GM11168 (cell line): Measurements from ENCODE around the gene MAT1A.
"Not testable (repeated sequence)": the region's sequence is repeated elsewhere in the genome, so short reads cannot be mapped to it uniquely, and the experiment has no call there.

Source experiments
- in situ Hi-C: fragments of 300-500 bp; cut with MboI; formaldehyde crosslinking; loops from one replicate; pipeline ENCODE4 v1.12.0; 2022; ENCODE audit warnings: low sequenced_read_pairs; ENCODE audit not compliant: unreplicated experiment

MAT1A gene

GRCh38 chr10:80268266-80268665 is 21.2 kb downstream of the MAT1A start:
- in situ Hi-C loops: no loop called here

DNA sequence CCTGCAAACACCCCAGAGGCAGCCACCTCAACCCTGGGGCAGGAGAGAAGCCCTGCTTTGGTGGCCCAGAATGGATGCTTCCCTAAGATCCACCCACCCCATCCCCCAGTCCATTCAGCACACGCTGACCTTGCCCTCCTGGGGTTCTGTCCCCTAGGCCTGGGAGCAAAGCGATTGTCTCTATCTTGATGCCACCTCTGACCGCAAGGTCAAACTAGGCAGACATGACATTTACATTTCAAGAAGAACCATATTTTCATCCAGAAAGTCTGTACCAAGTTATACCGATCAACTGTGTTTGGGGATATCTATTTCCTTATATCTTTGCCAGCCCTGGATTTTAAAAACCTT is 23.0 kb downstream of the MAT1A start:
- in situ Hi-C loops: no loop called here

- in situ Hi-C loops: no loop called here
These were observed 23.5 kb downstream of the MAT1A start for GRCh38 chr10:80265740-80266512.

GRCh38 chr10:80264081-80265056 is 25.1 kb downstream of the MAT1A start:
- in situ Hi-C loops: no loop called here

GRCh38 chr10:80261316-80262030 is 28.0 kb downstream of the MAT1A start:
- in situ Hi-C loops: no loop called here

DNA sequence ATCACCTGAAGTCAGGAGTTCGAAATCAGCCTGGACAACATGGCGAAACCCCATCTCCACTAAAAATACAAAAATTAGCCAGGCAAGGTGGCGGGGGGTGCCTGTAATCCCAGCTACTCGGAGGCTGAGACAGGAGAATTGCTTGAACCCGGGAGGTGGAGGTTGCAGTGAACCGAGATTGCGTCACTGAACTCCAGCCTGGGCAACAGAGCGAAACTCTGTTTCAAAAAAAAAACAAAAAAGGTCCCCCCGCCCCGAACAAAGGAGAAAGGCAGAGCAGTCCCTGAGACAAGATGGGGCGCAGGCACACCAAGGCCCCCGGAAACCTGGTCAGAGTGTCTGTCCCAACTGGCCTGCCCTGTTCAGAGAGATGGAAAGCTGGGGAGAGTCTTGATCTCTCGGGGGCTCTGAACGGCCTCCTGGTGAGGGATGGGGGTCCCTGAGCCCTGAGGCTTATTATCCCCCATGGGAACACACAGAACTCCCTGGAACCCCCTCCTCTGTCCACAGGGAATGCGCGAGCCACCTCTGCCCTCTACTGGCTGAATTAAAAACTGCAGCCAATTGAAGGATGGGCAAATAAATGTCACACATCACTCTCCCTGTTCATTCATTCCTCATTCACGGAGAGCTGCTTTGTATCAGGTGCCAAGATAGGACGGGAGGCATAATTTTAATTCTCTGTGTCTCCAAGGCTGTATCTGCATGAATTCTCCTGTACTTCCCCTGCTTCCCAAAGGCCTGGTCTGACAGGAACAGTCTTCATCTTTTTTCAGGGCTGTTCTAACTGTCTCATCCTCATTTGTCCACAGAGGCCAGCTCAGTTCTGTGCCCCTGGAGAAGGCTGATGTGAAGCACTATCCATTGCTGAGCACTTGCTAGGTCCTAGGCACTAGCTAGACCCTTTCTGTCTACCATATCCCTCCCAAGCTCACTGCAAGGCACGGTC is 28.9 kb downstream of the MAT1A start:
- in situ Hi-C loops: no loop called here

GRCh38 chr10:80259405-80259871 is 30.0 kb downstream of the MAT1A start:
- in situ Hi-C loops: no loop called here

DNA sequence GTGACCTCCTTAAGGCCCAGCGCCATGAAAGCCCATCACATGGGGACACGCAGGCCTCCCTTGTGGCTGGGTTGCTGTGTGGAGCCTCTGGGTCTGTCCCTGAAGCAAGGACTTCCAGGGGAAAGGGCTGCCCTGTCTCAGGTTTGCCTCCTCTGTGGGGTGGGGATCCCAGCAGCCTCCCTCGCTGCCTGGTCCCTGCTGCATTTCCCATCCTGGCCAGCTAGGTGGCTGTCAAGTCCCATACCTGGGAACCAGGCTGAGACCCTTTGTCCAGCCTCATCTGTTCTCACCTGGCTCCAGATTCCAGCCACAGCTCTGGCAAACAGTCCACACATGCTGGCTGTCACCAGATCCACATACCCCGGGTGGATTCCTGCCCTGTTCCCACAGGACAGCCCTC is 32.7 kb downstream of the MAT1A start:
- in situ Hi-C loops: not testable (repeated sequence)

DNA sequence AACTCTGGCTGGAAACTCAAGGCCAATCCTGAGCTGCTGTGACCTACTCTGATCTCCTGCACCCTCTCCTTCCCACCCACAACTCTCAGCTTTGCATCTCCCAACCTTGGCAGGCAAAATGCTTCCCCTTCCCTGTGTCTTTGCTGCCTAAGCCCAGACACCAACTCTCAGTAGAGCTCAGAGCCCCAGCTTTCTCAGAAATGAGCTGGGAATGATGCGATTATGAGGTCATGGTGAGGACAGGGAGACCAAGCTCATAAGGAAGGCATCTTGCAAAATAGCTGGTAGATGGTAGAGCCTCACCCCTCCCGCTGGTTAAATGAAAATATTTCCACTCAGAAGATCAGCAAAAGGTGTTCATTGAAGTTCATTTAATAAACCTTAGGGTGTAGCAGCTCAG is 34.7 kb downstream of the MAT1A start:
- in situ Hi-C loops: not testable (repeated sequence)

- in situ Hi-C loops: not testable (repeated sequence)
These were observed 35.5 kb downstream of the MAT1A start for GRCh38 chr10:80253963-80254271.

DNA sequence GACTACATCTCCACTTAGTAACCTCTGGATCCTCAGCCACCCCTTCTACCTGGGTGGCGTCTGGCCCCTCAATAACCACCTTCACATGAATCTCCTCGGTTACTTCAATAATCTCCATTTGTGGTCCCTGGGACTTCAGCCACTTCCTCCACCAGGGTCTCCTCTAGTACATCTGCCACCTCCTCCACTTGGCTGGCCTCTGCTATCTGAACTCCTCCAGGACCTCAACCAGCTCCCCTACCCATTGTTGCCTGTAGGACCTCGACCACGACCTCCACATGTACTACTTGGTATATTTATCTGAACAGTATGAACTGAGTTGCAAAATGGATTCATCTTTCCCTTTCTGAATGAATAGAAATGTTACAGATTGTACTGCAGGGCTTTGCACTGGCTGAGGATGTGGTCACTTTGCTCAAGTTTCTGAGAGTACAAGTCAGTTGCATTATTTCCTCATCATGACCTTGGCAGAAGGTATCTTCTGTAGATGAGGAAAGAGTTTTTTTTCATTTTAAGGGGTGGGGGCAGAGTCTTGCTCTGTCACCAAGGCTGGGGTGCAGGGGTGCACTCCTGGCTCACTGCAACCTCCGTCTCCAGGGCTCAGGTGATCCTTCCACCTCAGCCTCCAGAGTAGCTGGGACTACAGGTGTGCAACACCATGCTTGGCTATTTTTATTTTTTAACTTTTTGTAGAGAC is 36.0 kb downstream of the MAT1A start:
- in situ Hi-C loops: no loop called here

DNA sequence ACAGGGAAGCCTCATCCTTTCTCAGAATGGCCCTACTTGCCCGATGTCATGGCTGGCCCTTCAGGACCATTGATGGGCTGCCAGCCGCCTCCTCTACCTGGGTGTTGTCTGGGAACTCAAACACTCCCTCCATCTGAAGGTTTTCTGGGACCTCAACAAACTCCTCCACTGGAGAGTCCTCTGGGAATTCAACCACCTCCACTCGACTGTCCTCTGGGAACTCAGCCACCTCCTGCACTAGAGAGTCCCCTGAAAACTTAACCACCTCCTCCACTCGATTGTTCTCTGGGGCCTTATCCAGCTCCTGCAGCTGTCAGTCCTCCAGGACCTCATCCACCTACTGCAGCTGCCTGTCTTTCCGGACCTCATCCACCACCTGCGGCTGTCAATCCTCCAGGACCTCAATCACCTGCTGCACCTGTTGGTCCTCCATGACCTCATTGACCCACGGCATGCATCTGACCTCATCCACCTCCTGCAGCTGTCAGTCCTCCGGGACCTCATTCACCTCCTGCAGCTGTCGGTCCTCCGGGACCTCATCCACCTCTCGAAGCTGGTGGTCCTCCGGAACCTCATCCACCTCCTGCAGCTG is 37.1 kb downstream of the MAT1A start:
- in situ Hi-C loops: no loop called here

DNA sequence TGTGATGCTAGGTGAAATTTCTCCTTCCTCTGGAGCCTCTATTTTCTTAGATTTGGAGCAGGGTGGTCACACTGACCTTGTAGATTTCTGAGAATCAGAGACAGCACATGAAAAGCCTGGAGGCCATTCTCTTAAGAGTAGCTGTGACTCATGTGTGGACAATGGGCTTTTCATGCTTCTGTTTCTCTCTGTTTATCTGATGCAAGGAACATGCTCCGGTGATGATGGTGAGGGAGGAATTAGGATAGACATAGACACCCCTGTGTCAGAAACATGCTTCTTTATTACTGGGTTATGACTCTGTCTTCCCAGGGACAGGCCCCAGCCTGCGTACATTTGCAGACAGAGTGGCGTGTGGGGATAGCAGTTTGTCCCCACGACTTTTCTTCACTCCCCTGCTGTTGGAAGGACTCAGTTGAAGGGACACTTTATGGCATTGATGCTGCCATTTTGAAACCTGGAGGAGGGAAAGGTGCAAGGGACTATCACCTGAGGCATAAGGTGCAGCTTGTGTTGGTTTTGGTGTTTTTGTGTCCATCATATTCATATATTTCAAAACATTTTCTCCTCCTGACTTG is 37.7 kb downstream of the MAT1A start:
- in situ Hi-C loops: not testable (repeated sequence)

DNA sequence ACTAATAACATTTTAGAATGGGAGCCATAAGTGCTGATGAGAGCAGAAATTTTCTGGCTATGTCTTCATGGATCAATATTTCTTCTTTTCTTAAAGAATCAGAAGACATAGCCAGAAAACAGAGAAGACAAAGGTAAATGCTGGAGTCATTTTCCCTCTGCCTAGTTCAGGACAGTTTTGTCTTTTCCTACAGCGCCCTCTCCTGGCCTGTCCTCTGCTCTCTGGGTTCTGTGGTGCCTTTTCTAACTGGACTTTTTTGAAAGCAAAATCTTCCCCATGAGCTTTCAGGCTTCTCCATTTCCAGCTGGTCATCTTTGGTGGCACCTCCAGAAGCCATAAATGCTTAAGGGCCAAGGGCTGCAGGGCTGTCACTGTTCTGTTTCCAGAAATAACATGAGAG is 39.1 kb downstream of the MAT1A start:
- in situ Hi-C loops: not testable (repeated sequence)

DNA sequence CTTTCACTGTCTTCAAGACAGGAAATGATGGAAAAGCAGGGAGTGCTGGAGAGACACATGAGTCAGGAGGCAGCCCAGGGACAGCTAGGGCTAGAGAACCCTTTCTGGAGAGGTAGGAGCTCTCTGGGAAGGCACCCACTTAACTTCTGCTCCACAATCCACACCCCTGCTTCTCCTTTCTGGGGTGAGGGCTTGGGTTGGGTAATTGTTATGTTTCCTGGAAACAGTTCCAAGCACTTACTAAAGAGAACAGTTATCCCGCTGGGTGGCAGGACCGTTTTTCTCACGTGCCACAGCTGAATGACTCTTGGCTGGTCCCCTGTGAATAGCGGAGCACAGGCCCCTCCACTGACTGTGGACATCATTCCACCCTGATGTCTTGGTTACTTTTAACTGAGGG is 39.6 kb downstream of the MAT1A start:
- in situ Hi-C loops: not testable (repeated sequence)

DNA sequence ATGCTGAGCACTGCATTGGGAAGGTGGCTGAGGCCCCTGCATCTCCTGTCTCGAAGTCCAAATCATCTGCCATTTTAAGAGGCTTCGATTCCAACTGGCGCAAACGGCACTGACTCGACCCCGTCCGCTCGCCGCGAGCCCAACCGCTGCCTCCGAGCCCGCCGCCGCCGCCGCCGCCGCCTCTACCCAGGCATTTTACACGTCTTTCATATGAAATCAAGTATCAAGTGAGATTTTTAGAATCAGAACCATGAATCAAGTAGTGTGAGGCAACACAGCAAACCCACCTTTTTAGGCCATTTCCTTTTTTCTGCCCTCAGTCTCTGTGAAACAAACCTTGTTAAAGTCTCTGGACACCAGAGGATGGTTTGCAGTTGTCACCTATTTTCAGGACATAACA is 41.8 kb downstream of the MAT1A start:
- in situ Hi-C loops: not testable (repeated sequence)

DNA sequence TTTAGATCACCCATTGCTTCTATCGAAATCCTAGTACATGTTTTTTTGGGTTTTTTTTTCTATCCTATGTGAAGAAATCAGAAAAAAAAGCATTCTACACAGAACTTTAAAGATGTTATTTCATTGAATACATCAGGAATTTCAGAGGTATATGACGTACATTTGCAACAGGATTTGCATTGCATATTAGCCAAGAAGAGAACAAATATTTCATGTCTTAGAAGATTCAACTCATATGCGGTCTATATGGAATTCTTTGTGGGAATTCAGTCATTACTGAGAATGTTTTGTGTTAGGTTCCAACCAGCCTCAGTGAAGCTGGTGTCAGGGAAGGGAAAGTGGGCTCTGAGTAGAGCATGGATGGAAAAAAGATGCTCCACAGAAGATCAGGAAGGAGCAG is 45.1 kb downstream of the MAT1A start:
- in situ Hi-C loops: not testable (repeated sequence)

DNA sequence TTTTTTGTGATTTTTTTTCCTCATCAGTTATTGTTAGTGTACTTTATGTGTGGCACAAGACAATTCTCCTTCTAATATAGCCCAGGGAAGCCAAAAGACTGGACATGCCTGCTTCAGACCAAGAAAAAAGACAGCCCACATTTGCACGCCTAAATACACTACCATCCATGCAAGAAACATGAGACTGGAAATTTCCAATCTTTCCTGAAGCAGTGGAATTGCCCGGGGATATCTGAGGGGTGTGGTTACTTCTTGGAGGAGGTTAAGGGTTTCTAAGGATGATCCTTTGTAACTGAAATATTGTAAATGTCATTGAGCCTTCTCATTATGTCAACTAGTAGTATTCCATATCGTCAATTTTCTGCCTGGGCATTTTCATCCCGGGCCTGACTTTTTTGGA is 47.1 kb downstream of the MAT1A start:
- in situ Hi-C loops: not testable (repeated sequence)
